ENCODE measurements around the gene SLC16A13.
A peak's percentile ranks its signal among the peaks of the same experiment; 100 is the strongest.

Gene SLC16A13

GRCh38 chr17:6994666-6995256 lies 41.1 kb upstream of the SLC16A13 start:
- DNase-seq: no peak
- Histone ChIP-seq H3K36me3 (ENCODE audit: control insufficient read depth, insufficient read depth, low read length) (no peaks in the 10 kb centered on the region), H3K4ac (ENCODE audit: low read depth, low read length) (no peak overlapping the region), H3K56ac (ENCODE audit: low read length) (peak overlapping the region; percentile 85), H2BK120ac (ENCODE audit: low read depth, low read length) (no peak overlapping the region), H3K4me1 (ENCODE audit: control insufficient read depth, low read depth, low read length) (no peaks in the 10 kb centered on the region), H3K79me2 (ENCODE audit: control insufficient read depth, insufficient read depth, low read length) (no peaks in the 10 kb centered on the region), H3K27ac (ENCODE audit: low read depth, low read length) (no peak overlapping the region), H2BK15ac (replicated peaks; ENCODE audit: low read depth) (no peak overlapping the region), H2BK5ac (ENCODE audit: low read length) (no peak overlapping the region), H3K4me2 (ENCODE audit: low read length) (no peak overlapping the region), H3K79me1 (ENCODE audit: low read length) (no peaks in the 10 kb centered on the region), H3K23ac (ENCODE audit: low read length) (no peak overlapping the region), H3K9ac (ENCODE audit: low read length) (peak overlapping the region; percentile 74), H3K27me3 (ENCODE audit: insufficient read depth, low read length, poor library complexity) (peaks cover 2% of the 10 kb centered on the region), H3K4me3 (ENCODE audit: low read length) (no peak overlapping the region), H3K18ac (ENCODE audit: low read length) (no peak overlapping the region), H4K8ac (ENCODE audit: low read depth, low read length) (no peak overlapping the region), H2AK5ac (ENCODE audit: low read length) (no peak overlapping the region), H4K5ac (ENCODE audit: low read length) (no peak overlapping the region)
- no CpG with 5 or more reads among the region's 9 CpGs for WGBS (ENCODE audit: extremely low coverage, insufficient coverage, low lambda C conversion rate)

DNA sequence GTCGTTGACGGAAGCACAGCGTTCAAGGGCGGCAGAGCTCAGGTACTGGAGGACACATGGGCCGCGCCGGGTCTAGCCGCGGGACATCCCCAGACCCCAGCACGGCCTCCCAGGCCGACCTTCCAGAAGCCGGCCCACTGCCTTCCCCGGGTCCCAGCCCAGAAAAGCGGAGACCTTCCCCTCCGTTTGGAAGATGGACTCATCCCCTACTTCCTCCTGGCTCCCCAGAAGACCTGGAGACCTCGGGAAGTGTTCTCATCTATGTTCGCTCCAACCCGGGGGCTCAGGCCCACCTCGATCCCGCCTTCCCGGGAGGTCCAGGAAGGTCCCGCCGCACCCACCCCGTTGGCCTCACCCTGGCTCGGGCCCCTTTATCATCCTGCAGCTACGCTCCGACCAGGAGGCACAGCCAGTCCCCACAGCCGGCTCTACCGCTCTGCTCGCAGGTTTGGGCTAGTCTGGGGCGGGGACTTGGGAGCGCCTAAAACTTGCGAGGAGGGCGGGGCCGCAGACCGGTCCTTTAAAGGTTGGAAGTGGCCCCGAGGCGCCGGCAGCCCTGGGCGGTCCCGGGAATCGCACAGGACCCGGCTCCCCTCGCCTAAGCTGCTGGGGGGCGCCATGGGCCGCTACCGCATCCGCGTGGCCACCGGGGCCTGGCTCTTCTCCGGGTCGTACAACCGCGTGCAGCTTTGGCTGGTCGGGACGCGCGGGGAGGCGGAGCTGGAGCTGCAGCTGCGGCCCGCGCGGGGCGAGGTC lies 40.1 kb upstream of the SLC16A13 start, which contains the start of gene ALOX12:
TSS of gene ALOX12 (plus strand) at position 550 of the 756 bp plus-strand sequence. CDS start at position 619, 69 bp downstream.
- Histone ChIP-seq H2BK5ac (ENCODE audit: low read length) (no peak within 1 kb of the TSS), H4K5ac (ENCODE audit: low read length) (no peak within 1 kb of the TSS), H4K8ac (ENCODE audit: low read depth, low read length) (no peak within 1 kb of the TSS), H3K18ac (ENCODE audit: low read length) (no peak within 1 kb of the TSS), H2BK120ac (ENCODE audit: low read depth, low read length) (no peak within 1 kb of the TSS), H3K27ac (ENCODE audit: low read depth, low read length) (no peak within 1 kb of the TSS), H3K56ac (ENCODE audit: low read length) (peak within 1 kb of the TSS; percentile 85), H2AK5ac (ENCODE audit: low read length) (no peak within 1 kb of the TSS), H3K36me3 (ENCODE audit: control insufficient read depth, insufficient read depth, low read length) (no peaks in the 10 kb centered on the region), H3K4me1 (ENCODE audit: control insufficient read depth, low read depth, low read length) (no peaks in the 10 kb centered on the region), H3K9ac (ENCODE audit: low read length) (peak within 1 kb of the TSS; percentile 74), H3K79me2 (ENCODE audit: control insufficient read depth, insufficient read depth, low read length) (no peaks in the 10 kb centered on the region), H3K23ac (ENCODE audit: low read length) (peak within 1 kb of the TSS; percentile 89), H2BK15ac (replicated peaks; ENCODE audit: low read depth) (no peak within 1 kb of the TSS), H3K4ac (ENCODE audit: low read depth, low read length) (no peak within 1 kb of the TSS), H3K4me3 (ENCODE audit: low read length) (peak within 1 kb of the TSS; percentile 35), H3K27me3 (ENCODE audit: insufficient read depth, low read length, poor library complexity) (peaks cover 2% of the 10 kb centered on the region), H3K4me2 (ENCODE audit: low read length) (peak within 1 kb of the TSS; percentile 93), H3K79me1 (ENCODE audit: low read length) (no peaks in the 10 kb centered on the region)
- no CpG with 5 or more reads among the region's 64 CpGs for WGBS (ENCODE audit: extremely low coverage, insufficient coverage, low lambda C conversion rate)
- DNase-seq: peak; percentile 72

DNA sequence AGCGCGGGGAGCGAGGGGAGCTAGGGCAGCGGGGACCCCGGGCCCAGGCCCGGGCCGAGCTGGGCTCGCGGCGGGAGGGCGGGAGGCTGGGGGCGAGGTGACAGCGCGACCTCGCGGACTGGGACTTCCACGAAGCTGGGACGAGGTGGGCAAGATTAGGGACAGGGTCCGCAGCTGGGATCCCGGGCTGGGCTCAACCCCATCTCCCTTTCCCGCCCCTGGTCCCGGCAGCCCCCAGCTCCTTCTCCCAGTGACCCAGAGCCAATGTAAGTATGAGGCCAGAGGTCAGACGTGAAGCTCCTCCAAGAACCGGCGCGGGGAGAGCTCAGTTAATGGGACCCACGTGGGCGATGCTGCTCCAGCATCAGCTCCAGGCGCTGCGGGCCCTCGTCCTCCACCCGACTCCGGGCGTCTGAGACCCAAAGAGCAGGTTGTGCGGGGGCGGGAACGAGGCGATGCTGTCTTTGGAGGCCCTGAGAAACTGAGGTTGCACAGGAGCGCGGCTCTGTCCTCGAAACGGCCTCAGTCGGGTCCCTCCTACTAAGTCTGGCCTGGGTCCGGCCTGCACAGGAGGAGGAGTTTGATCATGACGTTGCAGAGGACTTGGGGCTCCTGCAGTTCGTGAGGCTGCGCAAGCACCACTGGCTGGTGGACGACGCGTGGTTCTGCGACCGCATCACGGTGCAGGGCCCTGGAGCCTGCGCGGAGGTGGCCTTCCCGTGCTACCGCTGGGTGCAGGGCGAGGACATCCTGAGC lies 39.4 kb upstream of the SLC16A13 start:
- peaks cover 2% of the 10 kb centered on the region for H3K27me3 ChIP-seq (ENCODE audit: insufficient read depth, low read length, poor library complexity)

GRCh38 chr17:6997171-6997570 lies 38.6 kb upstream of the SLC16A13 start:
- H2BK5ac ChIP-seq (ENCODE audit: low read length): no peak overlapping the region
- no peak overlapping the region for H2BK15ac ChIP-seq (replicated peaks; ENCODE audit: low read depth)
- no peaks in the 10 kb centered on the region for H3K79me1 ChIP-seq (ENCODE audit: low read length)
- H3K56ac ChIP-seq (ENCODE audit: low read length): no peak overlapping the region
- H3K36me3 ChIP-seq (ENCODE audit: control insufficient read depth, insufficient read depth, low read length): no peaks in the 10 kb centered on the region
- no peak overlapping the region for H3K4me3 ChIP-seq (ENCODE audit: low read length)
- no peak overlapping the region for H3K18ac ChIP-seq (ENCODE audit: low read length)
- H4K5ac ChIP-seq (ENCODE audit: low read length): no peak overlapping the region
- H3K27ac ChIP-seq (ENCODE audit: low read depth, low read length): no peak overlapping the region
- H3K4me2 ChIP-seq (ENCODE audit: low read length): no peak overlapping the region
- H3K4ac ChIP-seq (ENCODE audit: low read depth, low read length): no peak overlapping the region
- no peak overlapping the region for H3K23ac ChIP-seq (ENCODE audit: low read length)
- no peak overlapping the region for H2BK120ac ChIP-seq (ENCODE audit: low read depth, low read length)
- no peak for DNase-seq
- H3K4me1 ChIP-seq (ENCODE audit: control insufficient read depth, low read depth, low read length): no peaks in the 10 kb centered on the region
- H3K79me2 ChIP-seq (ENCODE audit: control insufficient read depth, insufficient read depth, low read length): no peaks in the 10 kb centered on the region
- no CpG with 5 or more reads among the region's 8 CpGs for WGBS (ENCODE audit: extremely low coverage, insufficient coverage, low lambda C conversion rate)
- H3K27me3 ChIP-seq (ENCODE audit: insufficient read depth, low read length, poor library complexity): peaks cover 2% of the 10 kb centered on the region
- no peak overlapping the region for H4K8ac ChIP-seq (ENCODE audit: low read depth, low read length)
- H2AK5ac ChIP-seq (ENCODE audit: low read length): no peak overlapping the region
- H3K9ac ChIP-seq (ENCODE audit: low read length): no peak overlapping the region

More for the DNA sequence above, 39.4 kb upstream of the SLC16A13 start:
- H2BK15ac ChIP-seq (replicated peaks; ENCODE audit: low read depth): no peak overlapping the region
- no peaks in the 10 kb centered on the region for H3K79me2 ChIP-seq (ENCODE audit: control insufficient read depth, insufficient read depth, low read length)
- H3K23ac ChIP-seq (ENCODE audit: low read length): no peak overlapping the region
- H3K4me3 ChIP-seq (ENCODE audit: low read length): no peak overlapping the region
- H3K4ac ChIP-seq (ENCODE audit: low read depth, low read length): no peak overlapping the region
- H3K18ac ChIP-seq (ENCODE audit: low read length): no peak overlapping the region
- peak; percentile 29 for DNase-seq
- no CpG with 5 or more reads among the region's 58 CpGs for WGBS (ENCODE audit: extremely low coverage, insufficient coverage, low lambda C conversion rate)
- H3K36me3 ChIP-seq (ENCODE audit: control insufficient read depth, insufficient read depth, low read length): no peaks in the 10 kb centered on the region
- peak overlapping the region; percentile 93 for H3K4me2 ChIP-seq (ENCODE audit: low read length)
- peak overlapping the region; percentile 74 for H3K9ac ChIP-seq (ENCODE audit: low read length)
- peak overlapping the region; percentile 77 for H3K56ac ChIP-seq (ENCODE audit: low read length)
- H3K79me1 ChIP-seq (ENCODE audit: low read length): no peaks in the 10 kb centered on the region
- no peak overlapping the region for H2BK5ac ChIP-seq (ENCODE audit: low read length)
- no peak overlapping the region for H2AK5ac ChIP-seq (ENCODE audit: low read length)
- H3K27ac ChIP-seq (ENCODE audit: low read depth, low read length): no peak overlapping the region
- H3K4me1 ChIP-seq (ENCODE audit: control insufficient read depth, low read depth, low read length): no peaks in the 10 kb centered on the region
- H4K8ac ChIP-seq (ENCODE audit: low read depth, low read length): no peak overlapping the region
- H4K5ac ChIP-seq (ENCODE audit: low read length): no peak overlapping the region
- H2BK120ac ChIP-seq (ENCODE audit: low read depth, low read length): no peak overlapping the region

GRCh38 chr17:6998855-6999508 lies 36.8 kb upstream of the SLC16A13 start:
- Histone ChIP-seq H3K9ac (ENCODE audit: low read length) (no peak overlapping the region), H3K79me2 (ENCODE audit: control insufficient read depth, insufficient read depth, low read length) (no peaks in the 10 kb centered on the region), H3K4ac (ENCODE audit: low read depth, low read length) (no peak overlapping the region), H3K18ac (ENCODE audit: low read length) (no peak overlapping the region), H3K56ac (ENCODE audit: low read length) (no peak overlapping the region), H2BK15ac (replicated peaks; ENCODE audit: low read depth) (no peak overlapping the region), H2BK120ac (ENCODE audit: low read depth, low read length) (no peak overlapping the region), H4K8ac (ENCODE audit: low read depth, low read length) (no peak overlapping the region), H2AK5ac (ENCODE audit: low read length) (no peak overlapping the region), H4K5ac (ENCODE audit: low read length) (no peak overlapping the region), H3K27ac (ENCODE audit: low read depth, low read length) (no peak overlapping the region), H3K23ac (ENCODE audit: low read length) (no peak overlapping the region), H3K4me1 (ENCODE audit: control insufficient read depth, low read depth, low read length) (no peaks in the 10 kb centered on the region), H3K36me3 (ENCODE audit: control insufficient read depth, insufficient read depth, low read length) (peaks cover 3% of the 10 kb centered on the region), H3K27me3 (ENCODE audit: insufficient read depth, low read length, poor library complexity) (peaks cover 2% of the 10 kb centered on the region), H3K4me3 (ENCODE audit: low read length) (no peak overlapping the region), H3K4me2 (ENCODE audit: low read length) (no peak overlapping the region), H3K79me1 (ENCODE audit: low read length) (peaks cover 2% of the 10 kb centered on the region), H2BK5ac (ENCODE audit: low read length) (no peak overlapping the region)
- WGBS (ENCODE audit: extremely low coverage, insufficient coverage, low lambda C conversion rate): no CpG with 5 or more reads among the region's 11 CpGs
- DNase-seq: no peak

Data from mesendoderm (in vitro differentiated cells).